Lung (tissue), 12 donors: ENCODE data around the gene GRSF1. TPM values are rescaled to one million over a fixed set of nuclear protein-coding genes. Genes with fewer than 3 reads are reported as not detected.

Source experiments
- ATAC-seq: fragments of 200-7000 bp; cut with Tn5 transposase; one replicate; pipeline ENCODE4 v1.9.1; 2020; ENCODE audit warnings: moderate number of reproducible peaks; ENCODE audit not compliant: insufficient read depth, low FRiP score
- DNase-seq, 3 donors: peaks; one replicate each; pipeline ENCODE4 v3.0.0-alpha.2; 2013 to 2017
- H3K27ac ChIP-seq, 2 donors: one replicate each; pipeline ENCODE4 v1.5.1; 2013; ENCODE audit warnings: mild to moderate bottlenecking in 2 of 2, moderate library complexity in 2 of 2, control low read depth in 1 of 2, inconsistent platforms in 1 of 2, low read depth in 1 of 2, low read length in 1 of 2
- H3K27me3 ChIP-seq, 3 donors: one replicate each; pipeline ENCODE4 v1.5.1; 2013; ENCODE audit warnings: low read length in 2 of 3; ENCODE audit not compliant: control insufficient read depth in 3 of 3, insufficient read depth in 3 of 3
- H3K36me3 ChIP-seq, 4 donors: one replicate each; pipeline ENCODE4 v1.5.1; 2013; ENCODE audit warnings: low read length in 4 of 4, mild to moderate bottlenecking in 1 of 4, moderate library complexity in 1 of 4; ENCODE audit not compliant: control insufficient read depth in 4 of 4, insufficient read depth in 4 of 4
- H3K4me1 ChIP-seq, 5 donors: one replicate each; pipeline ENCODE4 v1.5.1; 2013; ENCODE audit warnings: low read length in 5 of 5, mild to moderate bottlenecking in 2 of 5, moderate library complexity in 1 of 5; ENCODE audit not compliant: control insufficient read depth in 5 of 5, insufficient read depth in 5 of 5
- H3K4me3 ChIP-seq: one replicate; pipeline ENCODE4 v1.5.1; 2013; ENCODE audit warnings: mild to moderate bottlenecking, control low read depth, moderate library complexity
- H3K9ac ChIP-seq, 2 donors: one replicate each; pipeline ENCODE4 v1.5.1; 2013; ENCODE audit warnings: low read length in 2 of 2, control low read depth in 1 of 2; ENCODE audit not compliant: insufficient read depth in 1 of 2
- H3K9me3 ChIP-seq, 4 donors: one replicate each; pipeline ENCODE4 v1.5.1; 2013; ENCODE audit warnings: low read length in 3 of 4, mild to moderate bottlenecking in 1 of 4, moderate library complexity in 1 of 4; ENCODE audit not compliant: control insufficient read depth in 4 of 4, insufficient read depth in 3 of 4
- CTCF ChIP-seq: IDR thresholded peaks from 2 replicates; pipeline ENCODE4 v1.5.1; 2012; ENCODE audit warnings: mild to moderate bottlenecking; ENCODE audit errors: control extremely low read depth, extremely low read depth
- WGBS, 2 donors: extraction: QIAGEN DNeasy Blood & Tissue Kit; methylation state at CpG; one replicate each; pipeline ENCODE4 v1.1.7; 2013; 5-methylcytosine and 5-hydroxymethylcytosine counted together
- polyA plus RNA-seq, 2 donors: library from polyadenylated mRNA; stranded (reverse); fragments of 200-250 nt; gene quantifications; one replicate each; pipeline ENCODE4 v1.2.1, GENCODE V29; 2013
- total RNA-seq, 2 donors: library from RNA; depleted of rRNA in 1 of 2; stranded (reverse); fragments of >200 nt in 1 of 2; gene quantifications; one replicate each; pipeline ENCODE4 v1.2.1, GENCODE V29; 2014 to 2021
- donor health status: control.
- donor health status: control.
- donor health status: Bipolar disorder and iron deficiency.
- donor health status: healthy.
- donor health status: DM: yes; HTN: yes; CAD: no.

Gene GRSF1
- total and polyA plus RNA-seq, 4 donors = 28.5 to 64.6 (median 47.5) TPM

GRCh38 chr4:70849291-70849690 lies 9.6 kb upstream of the GRSF1 start:
- 44 to 74% methylated on average over 5 of the region's 5 CpGs for WGBS, 2 donors

GRCh38 chr4:70844180-70844579 lies 4.5 kb upstream of the GRSF1 start:
- H3K27ac ChIP-seq = no peak overlapping the region
- ATAC-seq = no peak
- WGBS, 2 donors = 90 to 97% methylated on average over 9 of the region's 9 CpGs

More at GRCh38 chr4:70849291-70849690, 9.6 kb upstream of the GRSF1 start:
- no peaks in the 10 kb centered on the region for H3K36me3 ChIP-seq
- H3K4me1 ChIP-seq = no peaks in the 10 kb centered on the region
- DNase-seq (no peak), ATAC-seq (no peak)
- peaks cover 0 to 2% (median 0%) of the 10 kb centered on the region in 4 donors for H3K9me3 ChIP-seq
- no peak overlapping the region for H3K4me3 ChIP-seq
- H3K9ac ChIP-seq = no peak overlapping the region
- no peak for TF ChIP-seq CTCF
- no peak overlapping the region for H3K27ac ChIP-seq
- no peaks in the 10 kb centered on the region for H3K27me3 ChIP-seq

DNA sequence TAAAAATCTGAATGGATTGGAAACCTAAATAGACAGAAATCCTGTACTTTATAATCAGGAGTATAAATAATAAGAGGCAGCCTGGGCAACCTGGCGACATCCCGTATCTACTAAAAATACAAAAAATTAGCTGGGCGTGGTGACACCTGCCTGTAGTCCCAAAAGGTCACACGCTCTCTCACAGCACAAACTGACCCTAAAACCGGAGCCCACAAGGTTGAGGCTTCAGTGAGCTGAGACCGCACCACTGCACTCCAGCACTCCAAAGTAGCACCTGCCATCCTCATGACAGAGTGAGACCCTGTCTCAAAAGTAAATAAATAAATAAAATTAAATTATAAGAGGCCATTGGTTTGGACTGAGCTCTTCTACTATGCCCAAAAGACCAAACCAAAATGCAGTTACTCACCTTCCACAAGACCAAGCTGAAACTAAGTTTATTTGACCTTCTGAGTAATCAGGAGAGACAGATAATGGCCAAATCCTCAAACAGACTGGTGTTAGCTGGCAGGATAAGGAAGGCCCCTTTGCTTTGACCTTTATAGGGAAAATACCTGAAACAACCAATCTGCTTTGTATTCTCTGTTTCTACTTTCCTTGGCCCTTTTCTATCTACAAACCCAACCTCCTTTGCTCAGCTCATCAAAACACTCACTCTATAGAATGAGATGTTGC lies 3.2 kb upstream of the GRSF1 start:
- Histone ChIP-seq H3K9me3 (no peaks in the 10 kb centered on the region), H3K27me3 (no peaks in the 10 kb centered on the region), H3K9ac (no peak overlapping the region), H3K4me3 (no peak overlapping the region), H3K27ac (no peak overlapping the region), H3K36me3 (peaks cover 0 to 7% (median 0%) of the 10 kb centered on the region in 4 donors), H3K4me1 (no peaks in the 10 kb centered on the region)
- DNase-seq = no peak
- WGBS, 2 donors = 94 to 95% methylated on average over 6 of the region's 6 CpGs
- ATAC-seq = no peak
- TF ChIP-seq CTCF = no peak

More at GRCh38 chr4:70844180-70844579, 4.5 kb upstream of the GRSF1 start:
- H3K36me3 ChIP-seq = no peaks in the 10 kb centered on the region
- H3K4me1 ChIP-seq = no peaks in the 10 kb centered on the region
- no peak for DNase-seq
- H3K27me3 ChIP-seq = no peaks in the 10 kb centered on the region
- H3K9ac ChIP-seq = no peak overlapping the region
- no peak for TF ChIP-seq CTCF
- no peak overlapping the region for H3K4me3 ChIP-seq
- H3K9me3 ChIP-seq = no peaks in the 10 kb centered on the region
